PFSK-1 (cell line): ENCODE results near the gene KLHL25.

Source experiments
- FOXP2 ChIP-seq: optimal IDR thresholded peaks from 2 replicates; pipeline ENCODE3; 2011; ENCODE audit warnings: borderline replicate concordance, control low read depth, inconsistent platforms; ENCODE audit not compliant: insufficient read depth; ENCODE audit errors: extremely low read length, extremely low read depth
- POLR2AphosphoS5 ChIP-seq: IDR thresholded peaks from 2 replicates; pipeline ENCODE4 v1.6.1; 2012; ENCODE audit warnings: low read depth, mild to moderate bottlenecking, control low read depth, low read length, moderate library complexity
- SIN3A ChIP-seq: IDR thresholded peaks from 2 replicates; pipeline ENCODE4 v1.6.1; 2012; ENCODE audit warnings: mild to moderate bottlenecking, low read length, moderate library complexity, borderline replicate concordance; ENCODE audit not compliant: insufficient read depth
- TAF1 ChIP-seq: IDR thresholded peaks from 2 replicates; pipeline ENCODE4 v1.6.1; 2012; ENCODE audit warnings: low read length, control low read depth, borderline replicate concordance; ENCODE audit not compliant: insufficient read depth
- TF ChIP-seq, protein P1 (sequence below), 2 experiments: IDR thresholded peaks; 2 replicates each; pipeline versions ENCODE4 v1.6.1 to v1.8.0; 2011 to 2012; ENCODE audit warnings: low read depth in 2 of 2, low read length in 2 of 2, control low read depth in 1 of 2, inconsistent platforms in 1 of 2, mild to moderate bottlenecking in 1 of 2, moderate library complexity in 1 of 2; ENCODE audit not compliant: insufficient read depth in 1 of 2

DNA sequence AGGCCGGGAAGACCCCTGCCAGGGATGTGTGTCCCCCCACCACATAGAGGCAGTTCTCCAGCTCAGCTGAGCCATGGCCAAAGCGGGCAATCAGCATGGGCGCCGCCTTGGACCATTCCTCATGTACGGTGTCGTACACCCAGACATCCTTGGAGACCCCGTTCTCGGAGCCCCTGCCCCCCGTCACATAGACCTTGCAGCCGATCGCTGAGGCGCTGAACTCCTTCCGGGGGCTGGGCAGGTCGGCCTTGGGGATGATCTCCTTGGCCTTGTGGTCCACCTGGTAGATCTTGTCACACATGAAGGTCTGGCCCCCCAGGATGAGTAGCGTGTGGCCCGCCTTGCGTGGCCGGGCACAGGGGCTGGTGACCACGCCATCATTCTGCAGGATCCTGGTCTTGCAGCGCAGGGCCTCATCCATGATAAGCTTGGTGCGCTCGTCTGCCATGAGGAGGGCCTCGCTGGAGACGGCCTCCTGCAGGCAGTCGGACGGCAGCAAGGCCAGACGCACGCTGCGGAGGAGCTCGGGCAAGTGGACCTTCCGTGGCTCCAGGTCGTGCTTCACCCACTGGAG is 26.0 kb downstream of the KLHL25 start:
- TF ChIP-seq, protein P1, sequence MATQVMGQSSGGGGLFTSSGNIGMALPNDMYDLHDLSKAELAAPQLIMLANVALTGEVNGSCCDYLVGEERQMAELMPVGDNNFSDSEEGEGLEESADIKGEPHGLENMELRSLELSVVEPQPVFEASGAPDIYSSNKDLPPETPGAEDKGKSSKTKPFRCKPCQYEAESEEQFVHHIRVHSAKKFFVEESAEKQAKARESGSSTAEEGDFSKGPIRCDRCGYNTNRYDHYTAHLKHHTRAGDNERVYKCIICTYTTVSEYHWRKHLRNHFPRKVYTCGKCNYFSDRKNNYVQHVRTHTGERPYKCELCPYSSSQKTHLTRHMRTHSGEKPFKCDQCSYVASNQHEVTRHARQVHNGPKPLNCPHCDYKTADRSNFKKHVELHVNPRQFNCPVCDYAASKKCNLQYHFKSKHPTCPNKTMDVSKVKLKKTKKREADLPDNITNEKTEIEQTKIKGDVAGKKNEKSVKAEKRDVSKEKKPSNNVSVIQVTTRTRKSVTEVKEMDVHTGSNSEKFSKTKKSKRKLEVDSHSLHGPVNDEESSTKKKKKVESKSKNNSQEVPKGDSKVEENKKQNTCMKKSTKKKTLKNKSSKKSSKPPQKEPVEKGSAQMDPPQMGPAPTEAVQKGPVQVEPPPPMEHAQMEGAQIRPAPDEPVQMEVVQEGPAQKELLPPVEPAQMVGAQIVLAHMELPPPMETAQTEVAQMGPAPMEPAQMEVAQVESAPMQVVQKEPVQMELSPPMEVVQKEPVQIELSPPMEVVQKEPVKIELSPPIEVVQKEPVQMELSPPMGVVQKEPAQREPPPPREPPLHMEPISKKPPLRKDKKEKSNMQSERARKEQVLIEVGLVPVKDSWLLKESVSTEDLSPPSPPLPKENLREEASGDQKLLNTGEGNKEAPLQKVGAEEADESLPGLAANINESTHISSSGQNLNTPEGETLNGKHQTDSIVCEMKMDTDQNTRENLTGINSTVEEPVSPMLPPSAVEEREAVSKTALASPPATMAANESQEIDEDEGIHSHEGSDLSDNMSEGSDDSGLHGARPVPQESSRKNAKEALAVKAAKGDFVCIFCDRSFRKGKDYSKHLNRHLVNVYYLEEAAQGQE (IDR thresholded peaks at IDR 0.05; ENCODE audit: insufficient read depth in 1 of 2, low read depth in 2 of 2, low read length in 2 of 2), result no peak
- TF ChIP-seq TAF1 (no peak), SIN3A (no peak), POLR2AphosphoS5 (no peak), FOXP2 (no peak)
